IPS-18c (cell line): ENCODE measurements around the gene ADAMTS2.

ENCODE experiments used
- H3K4me3 ChIP-seq: 2 replicates; pipeline ENCODE4 v1.7.0; 2013; ENCODE audit warnings: low read depth, mild to moderate bottlenecking, low read length, moderate library complexity; ENCODE audit not compliant: insufficient read depth
- H3K9me3 ChIP-seq: one replicate; pipeline ENCODE4 v1.6.1; 2013; ENCODE audit warnings: mild to moderate bottlenecking, low read length, moderate library complexity; ENCODE audit not compliant: control insufficient read depth, insufficient read depth

ADAMTS2 gene

GRCh38 chr5:179281694-179282093 lies 63.6 kb downstream of the ADAMTS2 start:
- no peak overlapping the region for H3K4me3 ChIP-seq
- no peaks in the 10 kb centered on the region for H3K9me3 ChIP-seq

GRCh38 chr5:179280095-179280490 lies 65.2 kb downstream of the ADAMTS2 start:
- H3K4me3 ChIP-seq = no peak overlapping the region

GRCh38 chr5:179279347-179280094 lies 65.7 kb downstream of the ADAMTS2 start:
- Histone ChIP-seq H3K4me3 (no peak overlapping the region), H3K9me3 (no peaks in the 10 kb centered on the region)

More at GRCh38 chr5:179280095-179280490, 65.2 kb downstream of the ADAMTS2 start:
- H3K9me3 ChIP-seq = no peaks in the 10 kb centered on the region

GRCh38 chr5:179278546-179278945 lies 66.7 kb downstream of the ADAMTS2 start:
- H3K4me3 ChIP-seq = no peak overlapping the region
- H3K9me3 ChIP-seq = no peaks in the 10 kb centered on the region

GRCh38 chr5:179278119-179278518 lies 67.1 kb downstream of the ADAMTS2 start:
- Histone ChIP-seq H3K9me3 (no peaks in the 10 kb centered on the region), H3K4me3 (no peak overlapping the region)

GRCh38 chr5:179276838-179277395 lies 68.3 kb downstream of the ADAMTS2 start:
- Histone ChIP-seq H3K4me3 (no peak overlapping the region), H3K9me3 (no peaks in the 10 kb centered on the region)

GRCh38 chr5:179275941-179276837 lies 69.1 kb downstream of the ADAMTS2 start:
- H3K4me3 ChIP-seq = no peak overlapping the region
- no peaks in the 10 kb centered on the region for H3K9me3 ChIP-seq

- Histone ChIP-seq H3K9me3 (no peaks in the 10 kb centered on the region), H3K4me3 (no peak overlapping the region)
Measured at GRCh38 chr5:179275381-179275878, 69.8 kb downstream of the ADAMTS2 start.

- Histone ChIP-seq H3K4me3 (no peak overlapping the region), H3K9me3 (no peaks in the 10 kb centered on the region)
Measured at GRCh38 chr5:179274321-179275315, 70.6 kb downstream of the ADAMTS2 start.

- Histone ChIP-seq H3K4me3 (no peak overlapping the region), H3K9me3 (no peaks in the 10 kb centered on the region)
Measured at GRCh38 chr5:179273441-179274145, 71.7 kb downstream of the ADAMTS2 start.

GRCh38 chr5:179273073-179273435 lies 72.2 kb downstream of the ADAMTS2 start:
- no peaks in the 10 kb centered on the region for H3K9me3 ChIP-seq
- no peak overlapping the region for H3K4me3 ChIP-seq

GRCh38 chr5:179272326-179273072 lies 72.8 kb downstream of the ADAMTS2 start:
- Histone ChIP-seq H3K4me3 (no peak overlapping the region), H3K9me3 (no peaks in the 10 kb centered on the region)

GRCh38 chr5:179271821-179272325 lies 73.4 kb downstream of the ADAMTS2 start:
- no peak overlapping the region for H3K4me3 ChIP-seq

GRCh38 chr5:179271428-179271734 lies 73.9 kb downstream of the ADAMTS2 start:
- H3K4me3 ChIP-seq = no peak overlapping the region

More at GRCh38 chr5:179271821-179272325, 73.4 kb downstream of the ADAMTS2 start:
- no peaks in the 10 kb centered on the region for H3K9me3 ChIP-seq

GRCh38 chr5:179270581-179271427 lies 74.5 kb downstream of the ADAMTS2 start:
- Histone ChIP-seq H3K4me3 (no peak overlapping the region), H3K9me3 (no peaks in the 10 kb centered on the region)

More at GRCh38 chr5:179271428-179271734, 73.9 kb downstream of the ADAMTS2 start:
- H3K9me3 ChIP-seq = no peaks in the 10 kb centered on the region
